DND-41 (cell line): Measurements from ENCODE around the gene COL23A1.
"Not testable (repeated sequence)": the region's sequence is repeated elsewhere in the genome, so short reads cannot be mapped to it uniquely, and the experiment has no call there.

Experiments used
- ATAC-seq: fragments of 200-7000 bp; cut with Tn5 transposase; 3 replicates; pipeline ENCODE4 v1.9.1; 2021; ENCODE audit warnings: low read depth; ENCODE audit not compliant: insufficient read depth
- DNase-seq: peaks from one replicate; pipeline ENCODE4 v3.0.0-alpha.2; 2020
- H2AFZ ChIP-seq: 2 replicates; pipeline ENCODE4 v1.6.0; 2012; ENCODE audit warnings: low read depth, low read length
- H3K27ac ChIP-seq: 2 replicates; pipeline ENCODE4 v1.5.1; 2012; ENCODE audit warnings: low read length, inconsistent platforms
- H3K27me3 ChIP-seq: fragments of 200-600 bp; sonication (generic); 2 replicates; pipeline ENCODE4 v1.6.0; 2012; ENCODE audit warnings: low read length, mild to moderate bottlenecking, inconsistent platforms; ENCODE audit not compliant: insufficient read depth, poor library complexity
- H3K36me3 ChIP-seq: 2 replicates; pipeline ENCODE4 v1.5.1; 2012; ENCODE audit warnings: low read length, inconsistent platforms; ENCODE audit not compliant: insufficient read depth
- H3K4me1 ChIP-seq: 2 replicates; pipeline ENCODE4 v1.5.1; 2012; ENCODE audit warnings: mild to moderate bottlenecking, low read length; ENCODE audit not compliant: insufficient read depth
- H3K4me2 ChIP-seq: 2 replicates; pipeline ENCODE4 v1.6.0; 2012; ENCODE audit warnings: mild to moderate bottlenecking, moderate library complexity, low read length, inconsistent platforms; ENCODE audit not compliant: insufficient read depth
- H3K4me3 ChIP-seq, 2 experiments: fragments of 200-600 bp in 1 of 2; shearing (Covaris generic) in 1 of 2; 2 replicates each; pipeline ENCODE4 v1.5.1; 2012 to 2016; ENCODE audit warnings: inconsistent platforms in 2 of 2, low read length in 2 of 2, mild to moderate bottlenecking in 2 of 2, low read depth in 1 of 2, moderate library complexity in 1 of 2
- H3K79me2 ChIP-seq: 2 replicates; pipeline ENCODE4 v1.6.0; 2012; ENCODE audit warnings: low read length, inconsistent platforms; ENCODE audit not compliant: insufficient read depth
- H3K9ac ChIP-seq: 2 replicates; pipeline ENCODE4 v1.6.0; 2012; ENCODE audit warnings: low read depth, mild to moderate bottlenecking, inconsistent platforms, low read length, moderate library complexity
- H3K9me3 ChIP-seq: 2 replicates; pipeline ENCODE4 v1.5.1; 2012; ENCODE audit warnings: low read length, moderate library complexity, mild to moderate bottlenecking, inconsistent platforms; ENCODE audit not compliant: insufficient read depth, severe bottlenecking
- H4K20me1 ChIP-seq: 2 replicates; pipeline ENCODE4 v1.6.0; 2012; ENCODE audit warnings: low read length; ENCODE audit not compliant: insufficient read depth
- EZH2 ChIP-seq: IDR thresholded peaks from 3 replicates; pipeline ENCODE4 v1.6.1; 2012; ENCODE audit warnings: borderline replicate concordance, low read depth, mild to moderate bottlenecking, moderate library complexity, low read length, inconsistent platforms; ENCODE audit not compliant: severe bottlenecking
- TF ChIP-seq, protein P1 (sequence below): IDR thresholded peaks from 2 replicates; pipeline ENCODE4 v1.5.1; 2012; ENCODE audit warnings: borderline replicate concordance, low read length, moderate library complexity, mild to moderate bottlenecking; ENCODE audit not compliant: poor library complexity, severe bottlenecking; ENCODE audit errors: extremely low read depth

COL23A1 gene

DNA sequence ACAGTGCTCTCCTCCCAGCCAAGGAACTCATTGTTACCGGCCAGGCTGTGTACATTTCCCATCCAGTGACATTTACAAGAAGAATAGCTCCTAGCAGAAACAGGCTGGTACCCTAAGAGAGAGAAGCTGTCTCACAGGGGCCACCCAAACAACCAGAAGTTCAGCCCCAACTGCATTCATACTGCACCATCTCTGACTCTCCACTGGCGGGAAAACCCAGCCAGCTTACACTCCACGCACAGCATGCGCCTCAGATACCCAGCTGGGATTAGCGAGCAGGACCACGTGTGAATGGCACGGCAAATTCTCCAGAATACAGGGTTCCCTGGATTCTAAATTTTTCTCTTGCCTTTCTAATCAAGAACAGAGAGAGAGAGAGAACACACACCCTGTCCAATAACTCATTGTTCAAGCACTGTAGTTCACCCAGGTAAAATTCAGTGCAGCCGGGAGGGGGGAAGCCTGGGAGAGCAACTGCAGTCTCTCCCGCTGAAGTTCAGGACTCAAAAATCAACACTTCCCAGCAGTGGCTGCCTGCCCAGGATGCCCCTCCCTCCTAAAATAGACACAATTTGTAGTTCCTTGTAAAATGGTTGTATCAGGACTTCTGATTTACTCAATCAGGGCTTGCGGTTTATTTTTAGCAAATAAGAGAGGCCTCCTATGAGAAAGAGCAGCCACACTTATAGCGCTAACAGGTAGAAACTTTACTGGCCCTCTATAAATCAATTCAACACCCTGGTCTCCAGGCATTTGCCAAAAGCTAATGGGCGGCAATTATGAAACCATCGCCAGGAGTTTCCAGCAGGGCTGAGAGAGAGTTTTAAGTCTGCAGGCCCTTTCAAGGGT is 2.2 kb downstream of the COL23A1 start:
- no peaks in the 10 kb centered on the region for H3K36me3 ChIP-seq
- H3K27me3 ChIP-seq, result no peaks in the 10 kb centered on the region
- peaks cover 4% of the 10 kb centered on the region for H3K9me3 ChIP-seq
- no peak for DNase-seq
- no peak overlapping the region for H3K4me2 ChIP-seq
- H4K20me1 ChIP-seq, result no peaks in the 10 kb centered on the region
- H3K4me1 ChIP-seq, result no peaks in the 10 kb centered on the region
- H3K9ac ChIP-seq, result no peak overlapping the region
- H3K79me2 ChIP-seq, result no peaks in the 10 kb centered on the region
- no peak for ATAC-seq
- no peak overlapping the region for H2AFZ ChIP-seq
- H3K4me3 ChIP-seq, result no peak overlapping the region
- TF ChIP-seq EZH2, result no peak
- TF ChIP-seq, protein P1, sequence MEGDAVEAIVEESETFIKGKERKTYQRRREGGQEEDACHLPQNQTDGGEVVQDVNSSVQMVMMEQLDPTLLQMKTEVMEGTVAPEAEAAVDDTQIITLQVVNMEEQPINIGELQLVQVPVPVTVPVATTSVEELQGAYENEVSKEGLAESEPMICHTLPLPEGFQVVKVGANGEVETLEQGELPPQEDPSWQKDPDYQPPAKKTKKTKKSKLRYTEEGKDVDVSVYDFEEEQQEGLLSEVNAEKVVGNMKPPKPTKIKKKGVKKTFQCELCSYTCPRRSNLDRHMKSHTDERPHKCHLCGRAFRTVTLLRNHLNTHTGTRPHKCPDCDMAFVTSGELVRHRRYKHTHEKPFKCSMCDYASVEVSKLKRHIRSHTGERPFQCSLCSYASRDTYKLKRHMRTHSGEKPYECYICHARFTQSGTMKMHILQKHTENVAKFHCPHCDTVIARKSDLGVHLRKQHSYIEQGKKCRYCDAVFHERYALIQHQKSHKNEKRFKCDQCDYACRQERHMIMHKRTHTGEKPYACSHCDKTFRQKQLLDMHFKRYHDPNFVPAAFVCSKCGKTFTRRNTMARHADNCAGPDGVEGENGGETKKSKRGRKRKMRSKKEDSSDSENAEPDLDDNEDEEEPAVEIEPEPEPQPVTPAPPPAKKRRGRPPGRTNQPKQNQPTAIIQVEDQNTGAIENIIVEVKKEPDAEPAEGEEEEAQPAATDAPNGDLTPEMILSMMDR, result no peak
- H3K27ac ChIP-seq, result no peak overlapping the region

DNA sequence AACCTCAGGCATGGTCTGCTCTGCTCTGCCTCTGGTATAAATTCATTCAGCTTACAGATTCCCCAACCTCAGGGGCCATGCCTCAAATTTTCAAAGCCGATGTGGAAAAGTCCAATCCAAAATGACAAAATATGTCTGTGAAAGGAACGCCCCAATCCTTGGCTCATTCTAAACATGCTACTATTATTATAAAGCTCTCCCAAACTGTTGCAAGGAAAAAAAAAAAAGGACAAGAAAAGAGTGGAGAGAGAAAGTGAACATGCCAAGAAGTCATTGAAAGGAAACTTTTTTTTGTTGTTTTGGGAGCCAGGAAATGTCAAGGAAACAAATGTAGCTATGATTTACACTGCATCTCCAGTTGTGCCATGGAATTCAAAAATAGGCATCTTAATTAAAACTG is 3.8 kb downstream of the COL23A1 start:
- no peak overlapping the region for H3K9ac ChIP-seq
- peaks cover 2% of the 10 kb centered on the region for H3K27me3 ChIP-seq
- no peak overlapping the region for H2AFZ ChIP-seq
- H3K4me1 ChIP-seq, result no peaks in the 10 kb centered on the region
- no peaks in the 10 kb centered on the region for H3K36me3 ChIP-seq
- no peak for DNase-seq
- H3K27ac ChIP-seq, result no peak overlapping the region
- no peak for ATAC-seq
- TF ChIP-seq, protein P1, result no peak
- no peak for TF ChIP-seq EZH2
- H3K4me3 ChIP-seq, result no peak overlapping the region
- peaks cover 4% of the 10 kb centered on the region for H3K9me3 ChIP-seq
- no peaks in the 10 kb centered on the region for H4K20me1 ChIP-seq
- no peak overlapping the region for H3K4me2 ChIP-seq
- H3K79me2 ChIP-seq, result no peaks in the 10 kb centered on the region

DNA sequence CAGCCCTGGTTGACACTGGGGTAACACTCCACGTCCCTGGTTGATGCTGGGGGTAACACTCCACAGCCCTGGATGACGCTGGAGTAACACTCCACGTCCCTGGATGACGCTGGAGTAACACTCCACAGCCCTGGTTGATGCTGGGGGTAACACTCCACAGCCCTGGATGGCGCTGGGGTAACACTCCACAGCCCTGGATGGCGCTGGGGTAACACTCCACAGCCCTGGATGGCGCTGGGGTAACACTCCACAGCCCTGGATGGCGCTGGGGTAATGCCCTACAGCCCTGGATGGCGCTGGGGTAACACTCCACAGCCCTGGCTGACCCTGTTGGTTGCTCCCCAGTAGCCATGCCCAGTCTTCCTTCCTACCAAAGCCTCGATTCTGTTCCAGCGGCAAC is 4.8 kb downstream of the COL23A1 start:
- not testable (repeated sequence) for H4K20me1 ChIP-seq, H3K4me3 ChIP-seq, H3K27me3 ChIP-seq, H3K79me2 ChIP-seq, H3K9me3 ChIP-seq, H3K9ac ChIP-seq, DNase-seq, H3K4me1 ChIP-seq, H3K4me2 ChIP-seq, H3K27ac ChIP-seq, H2AFZ ChIP-seq, H3K36me3 ChIP-seq
- peak; percentile 48; the same call in 2 of the 3 replicates for ATAC-seq

DNA sequence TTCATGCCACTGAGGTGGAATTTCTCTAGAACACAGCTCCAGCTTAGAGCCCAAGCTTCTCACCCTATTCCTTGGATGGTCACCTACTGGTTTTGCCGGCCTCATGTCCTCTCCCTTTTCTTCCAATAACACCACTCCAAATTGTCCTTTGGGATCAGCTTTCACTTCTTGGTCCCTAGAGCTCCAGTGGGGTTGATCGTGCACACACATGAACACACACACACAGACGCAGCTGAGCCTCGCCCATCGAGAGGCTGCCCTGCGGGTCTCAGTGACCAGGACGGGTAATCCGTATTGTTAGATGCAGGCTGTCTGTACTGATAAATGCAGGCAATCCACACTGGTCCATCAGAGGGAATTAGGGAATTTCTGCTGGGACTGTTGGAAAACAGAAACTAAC is 6.9 kb downstream of the COL23A1 start:
- no peak overlapping the region for H2AFZ ChIP-seq

More for the DNA sequence above, 6.9 kb downstream of the COL23A1 start:
- ATAC-seq (no peak), DNase-seq (no peak)
- H3K9ac ChIP-seq, result no peak overlapping the region
- no peak for TF ChIP-seq EZH2
- TF ChIP-seq, protein P1, result no peak
- H3K27ac ChIP-seq, result no peak overlapping the region
- H3K4me1 ChIP-seq, result no peaks in the 10 kb centered on the region
- no peak overlapping the region for H3K4me3 ChIP-seq
- no peak overlapping the region for H3K4me2 ChIP-seq
- H3K79me2 ChIP-seq, result no peaks in the 10 kb centered on the region
- no peaks in the 10 kb centered on the region for H3K36me3 ChIP-seq
- H4K20me1 ChIP-seq, result no peaks in the 10 kb centered on the region
- peaks cover 4% of the 10 kb centered on the region for H3K9me3 ChIP-seq
- peaks cover 2% of the 10 kb centered on the region for H3K27me3 ChIP-seq
